Measurements from ENCODE around the gene MED12L. TPM values are rescaled to one million over a fixed set of nuclear protein-coding genes. Genes with fewer than 3 reads are reported as not detected.

The MED12L gene
- polyA plus RNA-seq, 1 of the 3 experiments (the other 2 are of a cell fraction), result 0.03 TPM

DNA sequence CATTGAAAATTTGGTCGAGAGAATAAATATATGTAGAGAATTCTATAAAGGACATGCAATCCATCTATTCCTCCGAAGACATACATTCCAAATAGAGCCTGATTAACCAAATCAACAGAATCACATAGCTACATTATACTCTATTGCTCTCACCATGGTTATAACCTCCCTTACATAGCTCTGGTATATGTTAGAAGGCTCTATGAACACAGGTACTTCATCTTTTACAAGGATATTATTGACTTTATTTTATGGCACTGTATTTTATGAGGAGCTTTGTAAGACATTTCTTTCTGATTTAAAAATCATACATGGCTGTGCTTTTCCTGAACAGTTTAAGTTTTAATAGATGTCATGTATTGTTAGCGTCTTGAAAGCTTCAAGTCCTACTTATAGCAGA lies 370.6 kb downstream of the MED12L start (continued):
- TF ChIP-seq, protein P1, sequence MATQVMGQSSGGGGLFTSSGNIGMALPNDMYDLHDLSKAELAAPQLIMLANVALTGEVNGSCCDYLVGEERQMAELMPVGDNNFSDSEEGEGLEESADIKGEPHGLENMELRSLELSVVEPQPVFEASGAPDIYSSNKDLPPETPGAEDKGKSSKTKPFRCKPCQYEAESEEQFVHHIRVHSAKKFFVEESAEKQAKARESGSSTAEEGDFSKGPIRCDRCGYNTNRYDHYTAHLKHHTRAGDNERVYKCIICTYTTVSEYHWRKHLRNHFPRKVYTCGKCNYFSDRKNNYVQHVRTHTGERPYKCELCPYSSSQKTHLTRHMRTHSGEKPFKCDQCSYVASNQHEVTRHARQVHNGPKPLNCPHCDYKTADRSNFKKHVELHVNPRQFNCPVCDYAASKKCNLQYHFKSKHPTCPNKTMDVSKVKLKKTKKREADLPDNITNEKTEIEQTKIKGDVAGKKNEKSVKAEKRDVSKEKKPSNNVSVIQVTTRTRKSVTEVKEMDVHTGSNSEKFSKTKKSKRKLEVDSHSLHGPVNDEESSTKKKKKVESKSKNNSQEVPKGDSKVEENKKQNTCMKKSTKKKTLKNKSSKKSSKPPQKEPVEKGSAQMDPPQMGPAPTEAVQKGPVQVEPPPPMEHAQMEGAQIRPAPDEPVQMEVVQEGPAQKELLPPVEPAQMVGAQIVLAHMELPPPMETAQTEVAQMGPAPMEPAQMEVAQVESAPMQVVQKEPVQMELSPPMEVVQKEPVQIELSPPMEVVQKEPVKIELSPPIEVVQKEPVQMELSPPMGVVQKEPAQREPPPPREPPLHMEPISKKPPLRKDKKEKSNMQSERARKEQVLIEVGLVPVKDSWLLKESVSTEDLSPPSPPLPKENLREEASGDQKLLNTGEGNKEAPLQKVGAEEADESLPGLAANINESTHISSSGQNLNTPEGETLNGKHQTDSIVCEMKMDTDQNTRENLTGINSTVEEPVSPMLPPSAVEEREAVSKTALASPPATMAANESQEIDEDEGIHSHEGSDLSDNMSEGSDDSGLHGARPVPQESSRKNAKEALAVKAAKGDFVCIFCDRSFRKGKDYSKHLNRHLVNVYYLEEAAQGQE (IDR thresholded peaks at IDR 0.05; ENCODE audit: low read depth, low read length), result no peak
- TF ChIP-seq JUND (IDR thresholded peaks at IDR 0.05) (no peak), GATA2 (CRISPR knock-in tag; IDR thresholded peaks at IDR 0.05) (no peak)
- TF ChIP-seq, protein P2, sequence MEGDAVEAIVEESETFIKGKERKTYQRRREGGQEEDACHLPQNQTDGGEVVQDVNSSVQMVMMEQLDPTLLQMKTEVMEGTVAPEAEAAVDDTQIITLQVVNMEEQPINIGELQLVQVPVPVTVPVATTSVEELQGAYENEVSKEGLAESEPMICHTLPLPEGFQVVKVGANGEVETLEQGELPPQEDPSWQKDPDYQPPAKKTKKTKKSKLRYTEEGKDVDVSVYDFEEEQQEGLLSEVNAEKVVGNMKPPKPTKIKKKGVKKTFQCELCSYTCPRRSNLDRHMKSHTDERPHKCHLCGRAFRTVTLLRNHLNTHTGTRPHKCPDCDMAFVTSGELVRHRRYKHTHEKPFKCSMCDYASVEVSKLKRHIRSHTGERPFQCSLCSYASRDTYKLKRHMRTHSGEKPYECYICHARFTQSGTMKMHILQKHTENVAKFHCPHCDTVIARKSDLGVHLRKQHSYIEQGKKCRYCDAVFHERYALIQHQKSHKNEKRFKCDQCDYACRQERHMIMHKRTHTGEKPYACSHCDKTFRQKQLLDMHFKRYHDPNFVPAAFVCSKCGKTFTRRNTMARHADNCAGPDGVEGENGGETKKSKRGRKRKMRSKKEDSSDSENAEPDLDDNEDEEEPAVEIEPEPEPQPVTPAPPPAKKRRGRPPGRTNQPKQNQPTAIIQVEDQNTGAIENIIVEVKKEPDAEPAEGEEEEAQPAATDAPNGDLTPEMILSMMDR (IDR thresholded peaks at IDR 0.05), result no peak

- POLR2A ChIA-PET, result no interaction called here
- no peak for DNase-seq
- WGBS (ENCODE audit: low lambda C conversion rate), result 14% methylated on average over 2 of the region's 3 CpGs
- Histone ChIP-seq H3K9ac (no peak overlapping the region), H4K20me1 (ENCODE audit: insufficient read depth) (no peaks in the 10 kb centered on the region), H3F3A (replicated peaks; ENCODE audit: insufficient read depth) (peaks cover 3% of the 10 kb centered on the region), H3K4me1 (ENCODE audit: control insufficient read depth in 1 of 2, insufficient read depth in 2 of 2, low read depth in 1 of 2, low read length in 1 of 2) (no peaks in the 10 kb centered on the region; a peak in 1 of 4 replicates), H3K79me2 (ENCODE audit: insufficient read depth) (no peaks in the 10 kb centered on the region), H3K27me3 (ENCODE audit: insufficient read depth) (peaks cover 10% of the 10 kb centered on the region; the same call in 1 of the 2 replicates), H3K36me3 (replicated peaks in 1 of 2; ENCODE audit: control insufficient read depth in 1 of 2, insufficient read depth in 2 of 2, low read length in 1 of 2) (no peaks in the 10 kb centered on the region), H3K4me3 (ENCODE audit: low read depth in 2 of 2, low read length in 1 of 2) (no peak overlapping the region), H3K9me3 (no peaks in the 10 kb centered on the region), H3K4me2 (no peak overlapping the region), H2AFZ (ENCODE audit: low read depth) (no peak overlapping the region), H3K27ac (ENCODE audit: low read depth in 2 of 2, low read length in 1 of 2) (no peak overlapping the region), H3K9me2 (no peaks in the 10 kb centered on the region)
- CTCF ChIA-PET, result interaction anchor here (1.4 to 4.9 kb wide), 2 partner anchors 9 to 20 kb away, joined by 5 to 22 read pairs; no protein-coding TSS in a partner anchor
- TF ChIP-seq YY1 (IDR thresholded peaks at IDR 0.05; ENCODE audit: low read depth) (no peak), MEF2A (IDR thresholded peaks at IDR 0.05; ENCODE audit: borderline replicate concordance, low read depth) (no peak), MXI1 (IDR thresholded peaks at IDR 0.05; ENCODE audit: low read depth, low read length) (no peak), NFIC (IDR thresholded peaks at IDR 0.05; ENCODE audit: borderline replicate concordance) (no peak), EZH2phosphoT487 (IDR thresholded peaks at IDR 0.05; ENCODE audit: borderline replicate concordance, low read depth) (no peak), FOXM1 (IDR thresholded peaks at IDR 0.05; ENCODE audit: low read depth) (no peak), RFX5 (IDR thresholded peaks at IDR 0.05; ENCODE audit: low read length) (no peak), GABPA (IDR thresholded peaks at IDR 0.05; ENCODE audit: low read depth) (no peak), EP300 (IDR thresholded peaks at IDR 0.05; ENCODE audit: borderline replicate concordance in 1 of 2, low read depth in 1 of 2, low read length in 1 of 2) (no peak), GATA2 (CRISPR knock-in tag; IDR thresholded peaks at IDR 0.05) (no peak), SIN3A (IDR thresholded peaks at IDR 0.05; ENCODE audit: borderline replicate concordance, low read depth, low read length) (no peak)
- TF ChIP-seq, protein P2 (IDR thresholded peaks at IDR 0.05), result no peak
- TF ChIP-seq, protein P3, sequence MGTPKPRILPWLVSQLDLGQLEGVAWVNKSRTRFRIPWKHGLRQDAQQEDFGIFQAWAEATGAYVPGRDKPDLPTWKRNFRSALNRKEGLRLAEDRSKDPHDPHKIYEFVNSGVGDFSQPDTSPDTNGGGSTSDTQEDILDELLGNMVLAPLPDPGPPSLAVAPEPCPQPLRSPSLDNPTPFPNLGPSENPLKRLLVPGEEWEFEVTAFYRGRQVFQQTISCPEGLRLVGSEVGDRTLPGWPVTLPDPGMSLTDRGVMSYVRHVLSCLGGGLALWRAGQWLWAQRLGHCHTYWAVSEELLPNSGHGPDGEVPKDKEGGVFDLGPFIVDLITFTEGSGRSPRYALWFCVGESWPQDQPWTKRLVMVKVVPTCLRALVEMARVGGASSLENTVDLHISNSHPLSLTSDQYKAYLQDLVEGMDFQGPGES (IDR thresholded peaks at IDR 0.05; ENCODE audit: low read depth, low read length), result no peak
- TF ChIP-seq, protein P4, sequence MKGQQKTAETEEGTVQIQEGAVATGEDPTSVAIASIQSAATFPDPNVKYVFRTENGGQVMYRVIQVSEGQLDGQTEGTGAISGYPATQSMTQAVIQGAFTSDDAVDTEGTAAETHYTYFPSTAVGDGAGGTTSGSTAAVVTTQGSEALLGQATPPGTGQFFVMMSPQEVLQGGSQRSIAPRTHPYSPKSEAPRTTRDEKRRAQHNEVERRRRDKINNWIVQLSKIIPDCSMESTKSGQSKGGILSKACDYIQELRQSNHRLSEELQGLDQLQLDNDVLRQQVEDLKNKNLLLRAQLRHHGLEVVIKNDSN (IDR thresholded peaks at IDR 0.05; ENCODE audit: borderline replicate concordance, low read depth), result no peak
Measured at GRCh38 chr3:151459358-151459757, 373.9 kb downstream of the MED12L start.

Data from SK-N-SH (cell line).